ENCODE measurements around the gene TEX48. TPM values are rescaled to one million over a fixed set of nuclear protein-coding genes. Genes with fewer than 3 reads are reported as not detected.

Gene TEX48, protein sequence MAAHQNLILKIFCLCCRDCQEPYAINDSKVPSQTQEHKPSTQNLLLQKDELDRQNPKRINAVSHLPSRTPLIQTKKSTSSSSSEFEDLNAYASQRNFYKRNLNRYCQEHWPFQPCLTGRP
- total RNA-seq: not detected

- no peaks in the 10 kb centered on the region for H3K4me1 ChIP-seq
- TF ChIP-seq CTCF (IDR thresholded peaks at IDR 0.05): peak; percentile 30 to 50
- H3K36me3 ChIP-seq: no peaks in the 10 kb centered on the region
- DNase-seq (ENCODE audit: low spot score): no peak
- no peak within 1 kb of the TSS for H3K4me3 ChIP-seq
- no peaks in the 10 kb centered on the region for H3K9me3 ChIP-seq
- H3K27me3 ChIP-seq: no peaks in the 10 kb centered on the region
- no peak within 1 kb of the TSS for H3K27ac ChIP-seq
These were observed at the start of gene TEX48 for GRCh38 chr9:114681594-114682332. Gene TEX48 (minus strand): TSS chr9:114682192. CDS start chr9:114671723, 10,469 bp downstream.

DNA sequence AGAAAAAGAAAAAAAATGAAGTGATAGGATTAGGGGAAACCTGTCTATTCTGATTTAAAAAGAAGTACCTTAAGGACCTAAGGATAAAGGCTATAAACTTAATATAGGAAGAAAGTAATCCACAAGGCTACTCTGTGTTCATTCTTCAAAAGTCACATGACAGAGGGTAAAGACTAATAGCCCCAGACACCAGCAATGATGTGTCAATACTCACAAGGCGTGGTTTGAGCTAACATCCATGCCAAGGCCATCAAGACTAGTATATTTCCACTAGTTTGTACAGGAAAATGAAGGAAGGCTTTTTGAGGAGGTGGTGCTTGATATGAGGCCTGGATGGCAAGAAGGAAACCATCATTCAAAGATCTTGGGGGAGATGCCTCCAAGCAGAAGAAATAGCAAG is 49.7 kb upstream of the TEX48 start:
- Histone ChIP-seq H3K9me3 (no peaks in the 10 kb centered on the region), H3K4me3 (no peak overlapping the region), H3K27me3 (no peaks in the 10 kb centered on the region), H3K4me1 (no peaks in the 10 kb centered on the region), H3K27ac (no peak overlapping the region), H3K36me3 (no peaks in the 10 kb centered on the region)
- DNase-seq (ENCODE audit: low spot score): no peak
- no peak for TF ChIP-seq CTCF (IDR thresholded peaks at IDR 0.05)

DNA sequence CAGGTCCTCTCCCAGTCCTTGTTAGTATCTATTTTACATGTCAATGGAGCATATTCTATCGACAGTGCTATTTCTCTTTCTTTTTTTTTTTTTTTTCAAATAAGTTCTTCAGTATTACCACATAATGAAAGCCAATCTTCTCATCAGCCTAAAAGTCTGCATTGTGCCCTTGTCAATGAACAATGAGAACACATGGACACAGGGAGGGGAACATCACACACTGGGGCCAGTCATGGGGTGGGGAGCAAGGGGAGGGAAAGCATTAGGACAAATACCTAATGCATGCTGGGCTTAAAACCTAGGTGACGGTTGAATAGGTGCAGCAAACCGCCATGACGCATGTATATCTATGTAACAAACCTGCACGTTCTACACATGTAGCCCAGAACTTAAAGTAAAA is 47.7 kb upstream of the TEX48 start:
- Histone ChIP-seq H3K9me3 (no peaks in the 10 kb centered on the region), H3K27me3 (no peaks in the 10 kb centered on the region), H3K36me3 (no peaks in the 10 kb centered on the region), H3K4me1 (no peaks in the 10 kb centered on the region), H3K4me3 (no peak overlapping the region), H3K27ac (no peak overlapping the region)
- DNase-seq (ENCODE audit: low spot score): no peak
- TF ChIP-seq CTCF (IDR thresholded peaks at IDR 0.05): no peak

DNA sequence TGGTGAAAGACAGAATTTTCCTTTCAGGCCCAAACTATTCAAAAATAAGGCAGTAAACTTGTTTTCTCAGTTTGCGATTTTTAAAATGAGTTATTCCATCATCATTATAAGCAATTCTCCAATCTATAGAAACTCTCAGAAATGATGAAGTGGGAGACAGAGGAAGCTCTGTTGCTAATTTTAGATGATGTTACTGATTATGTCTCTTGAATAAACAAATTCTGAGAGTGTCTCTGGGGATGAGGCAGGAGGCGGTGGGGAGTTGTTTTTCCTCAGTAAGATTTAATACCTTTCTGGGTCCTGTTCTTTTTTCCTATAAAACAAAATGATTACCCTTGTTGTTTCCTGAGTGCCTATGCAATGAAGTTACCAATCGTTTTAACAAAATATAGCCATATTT is 43.9 kb upstream of the TEX48 start:
- Histone ChIP-seq H3K27me3 (no peaks in the 10 kb centered on the region), H3K4me3 (no peak overlapping the region), H3K4me1 (no peaks in the 10 kb centered on the region), H3K27ac (no peak overlapping the region), H3K36me3 (no peaks in the 10 kb centered on the region), H3K9me3 (no peaks in the 10 kb centered on the region)
- no peak for DNase-seq (ENCODE audit: low spot score)
- no peak for TF ChIP-seq CTCF (IDR thresholded peaks at IDR 0.05)

DNA sequence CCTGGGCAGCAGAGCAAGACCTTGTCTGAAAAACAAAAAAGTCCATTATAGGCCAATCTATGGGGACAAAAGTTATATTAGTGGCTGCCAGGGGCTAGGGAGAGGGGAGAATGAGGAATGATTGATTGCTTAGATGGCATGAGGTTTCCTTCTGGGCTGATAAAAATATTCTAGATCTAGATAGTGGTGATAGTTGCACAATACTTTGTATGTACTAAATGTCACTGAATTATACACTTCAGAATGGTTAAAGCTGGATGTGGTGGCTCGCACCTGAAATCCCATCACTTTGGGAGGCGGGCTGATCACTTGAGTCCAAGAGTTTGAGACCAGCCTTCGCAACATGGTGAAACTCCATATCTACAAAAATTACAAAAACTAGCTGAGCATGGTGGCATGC is 42.8 kb upstream of the TEX48 start:
- DNase-seq (ENCODE audit: low spot score): no peak
- no peak for TF ChIP-seq CTCF (IDR thresholded peaks at IDR 0.05)
- H3K9me3 ChIP-seq: no peaks in the 10 kb centered on the region
- no peak overlapping the region for H3K27ac ChIP-seq
- no peaks in the 10 kb centered on the region for H3K36me3 ChIP-seq
- no peaks in the 10 kb centered on the region for H3K27me3 ChIP-seq
- no peaks in the 10 kb centered on the region for H3K4me1 ChIP-seq
- no peak overlapping the region for H3K4me3 ChIP-seq

DNA sequence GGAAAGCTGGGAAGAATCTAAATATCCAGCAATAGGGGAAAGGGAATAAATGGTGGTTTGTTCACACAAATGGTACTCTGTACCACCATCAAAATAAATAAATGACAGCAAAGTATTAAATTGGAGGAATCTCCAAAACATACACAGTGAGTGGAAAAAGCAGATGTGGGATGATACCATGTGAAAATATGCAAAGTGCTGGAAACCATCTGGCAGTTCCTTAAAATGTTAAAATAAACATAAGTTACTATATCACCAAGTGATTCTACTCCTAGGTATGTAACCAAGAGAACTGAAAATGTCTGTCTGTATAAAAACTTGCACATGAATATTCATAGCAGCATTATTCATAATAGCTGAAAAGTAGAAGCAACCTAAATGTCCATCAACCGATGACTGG is 41.9 kb upstream of the TEX48 start:
- Histone ChIP-seq H3K27ac (no peak overlapping the region), H3K27me3 (no peaks in the 10 kb centered on the region), H3K4me3 (no peak overlapping the region), H3K4me1 (no peaks in the 10 kb centered on the region), H3K36me3 (no peaks in the 10 kb centered on the region), H3K9me3 (no peaks in the 10 kb centered on the region)
- DNase-seq (ENCODE audit: low spot score): no peak
- TF ChIP-seq CTCF (IDR thresholded peaks at IDR 0.05): no peak
